Skeletal muscle tissue (tissue), 4 donors: Measurements from ENCODE around the gene NFKBIZ. TPM values are rescaled to one million over a fixed set of nuclear protein-coding genes. Genes with fewer than 3 reads are reported as not detected.
A peak's percentile ranks its signal among the peaks of the same experiment; 100 is the strongest.

Source experiments
- H3K27ac ChIP-seq: one replicate; pipeline ENCODE4 v1.7.0; 2013; ENCODE audit warnings: mild to moderate bottlenecking, low read depth, low read length, inconsistent platforms
- H3K27me3 ChIP-seq, 3 donors: one replicate each; pipeline ENCODE4 v1.7.0; 2013; ENCODE audit warnings: low read length in 3 of 3; ENCODE audit not compliant: control insufficient read depth in 3 of 3, insufficient read depth in 3 of 3
- H3K36me3 ChIP-seq, 3 donors: one replicate each; pipeline ENCODE4 v1.7.0; 2013; ENCODE audit warnings: low read length in 3 of 3; ENCODE audit not compliant: control insufficient read depth in 3 of 3, insufficient read depth in 3 of 3
- H3K4me1 ChIP-seq, 3 donors: one replicate each; pipeline ENCODE4 v1.7.0; 2013; ENCODE audit warnings: low read length in 3 of 3, mild to moderate bottlenecking in 3 of 3; ENCODE audit not compliant: control insufficient read depth in 3 of 3, insufficient read depth in 3 of 3
- H3K4me3 ChIP-seq, 3 donors: one replicate each; pipeline ENCODE4 v1.7.0; 2013; ENCODE audit warnings: low read length in 3 of 3
- H3K9ac ChIP-seq, 3 donors: one replicate each; pipeline ENCODE4 v1.7.0; 2013; ENCODE audit warnings: low read length in 3 of 3, mild to moderate bottlenecking in 3 of 3, moderate library complexity in 2 of 3, low read depth in 1 of 3
- H3K9me3 ChIP-seq, 3 donors: one replicate each; pipeline ENCODE4 v1.7.0; 2013; ENCODE audit warnings: low read length in 3 of 3; ENCODE audit not compliant: control insufficient read depth in 3 of 3
- total RNA-seq: library from RNA; depleted of rRNA; stranded (reverse); fragments of >200 nt; gene quantifications from one replicate; pipeline ENCODE4 v1.2.3, GENCODE V29; 2014
- donor health status: Osteomylitis.

NFKBIZ gene, protein sequence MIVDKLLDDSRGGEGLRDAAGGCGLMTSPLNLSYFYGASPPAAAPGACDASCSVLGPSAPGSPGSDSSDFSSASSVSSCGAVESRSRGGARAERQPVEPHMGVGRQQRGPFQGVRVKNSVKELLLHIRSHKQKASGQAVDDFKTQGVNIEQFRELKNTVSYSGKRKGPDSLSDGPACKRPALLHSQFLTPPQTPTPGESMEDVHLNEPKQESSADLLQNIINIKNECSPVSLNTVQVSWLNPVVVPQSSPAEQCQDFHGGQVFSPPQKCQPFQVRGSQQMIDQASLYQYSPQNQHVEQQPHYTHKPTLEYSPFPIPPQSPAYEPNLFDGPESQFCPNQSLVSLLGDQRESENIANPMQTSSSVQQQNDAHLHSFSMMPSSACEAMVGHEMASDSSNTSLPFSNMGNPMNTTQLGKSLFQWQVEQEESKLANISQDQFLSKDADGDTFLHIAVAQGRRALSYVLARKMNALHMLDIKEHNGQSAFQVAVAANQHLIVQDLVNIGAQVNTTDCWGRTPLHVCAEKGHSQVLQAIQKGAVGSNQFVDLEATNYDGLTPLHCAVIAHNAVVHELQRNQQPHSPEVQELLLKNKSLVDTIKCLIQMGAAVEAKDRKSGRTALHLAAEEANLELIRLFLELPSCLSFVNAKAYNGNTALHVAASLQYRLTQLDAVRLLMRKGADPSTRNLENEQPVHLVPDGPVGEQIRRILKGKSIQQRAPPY
- 7.8 TPM for total RNA-seq

DNA sequence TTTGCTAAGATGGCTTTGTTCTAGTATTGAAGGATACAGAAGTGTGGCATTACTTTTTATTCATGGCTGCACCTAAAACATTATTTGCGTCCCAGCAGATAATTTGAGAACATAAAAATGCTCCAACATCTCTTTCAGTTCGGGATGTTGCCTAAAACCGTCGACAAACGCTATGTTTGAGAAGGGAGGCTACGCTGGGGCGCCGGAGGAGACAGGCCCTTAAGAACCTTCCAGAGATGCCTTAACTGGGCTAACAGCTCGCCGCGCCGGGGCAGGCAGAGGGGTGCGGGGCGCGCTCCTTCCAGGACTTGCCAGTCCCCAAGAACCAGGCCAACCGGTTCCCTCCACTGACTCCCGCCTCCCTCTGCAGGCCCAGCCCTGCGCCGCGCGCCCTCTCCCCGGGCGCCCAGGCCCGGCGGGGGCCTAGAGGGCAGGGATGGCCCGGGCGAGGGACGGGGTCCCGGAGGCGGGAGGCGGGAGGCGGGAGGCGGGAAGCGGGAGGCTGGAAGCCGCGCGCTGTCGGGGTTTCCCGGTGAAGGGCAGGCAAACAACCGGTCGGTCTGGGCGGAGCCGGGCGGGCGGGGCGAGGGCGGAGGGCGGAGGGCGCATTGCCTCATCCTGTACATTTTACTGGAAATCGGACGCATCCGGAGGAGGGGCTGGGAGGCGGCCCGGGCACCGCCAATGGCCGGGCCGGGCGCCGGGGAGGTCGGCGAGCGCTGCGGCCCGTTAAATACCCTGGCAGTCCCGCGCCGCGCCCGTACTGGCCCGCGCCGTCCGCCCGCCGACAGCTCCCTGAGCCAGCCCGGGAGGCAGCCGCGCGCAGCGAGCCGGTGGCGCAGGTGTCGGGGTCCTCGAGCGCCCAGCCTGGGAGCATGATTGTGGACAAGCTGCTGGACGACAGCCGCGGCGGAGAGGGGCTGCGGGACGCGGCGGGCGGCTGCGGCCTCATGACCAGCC is at the start of gene NFKBIZ:
Gene NFKBIZ, plus strand, starts transcription at position 761 of the 960 bp plus-strand sequence. Its CDS starts 115 bp downstream, at position 876.
- no peaks in the 10 kb centered on the region for H3K9me3 ChIP-seq
- peak within 1 kb of the TSS; percentile 84 to 91 (median 90) for H3K4me3 ChIP-seq
- peak within 1 kb of the TSS; percentile 93 for H3K27ac ChIP-seq
- H3K27me3 ChIP-seq, result no peaks in the 10 kb centered on the region
- H3K9ac ChIP-seq, result peak within 1 kb of the TSS; percentile 88 to 90 (median 88)
- peaks cover 2 to 9% (median 3%) of the 10 kb centered on the region in 3 donors for H3K4me1 ChIP-seq
- H3K36me3 ChIP-seq, result peaks cover 13 to 22% (median 19%) of the 10 kb centered on the region in 3 donors

DNA sequence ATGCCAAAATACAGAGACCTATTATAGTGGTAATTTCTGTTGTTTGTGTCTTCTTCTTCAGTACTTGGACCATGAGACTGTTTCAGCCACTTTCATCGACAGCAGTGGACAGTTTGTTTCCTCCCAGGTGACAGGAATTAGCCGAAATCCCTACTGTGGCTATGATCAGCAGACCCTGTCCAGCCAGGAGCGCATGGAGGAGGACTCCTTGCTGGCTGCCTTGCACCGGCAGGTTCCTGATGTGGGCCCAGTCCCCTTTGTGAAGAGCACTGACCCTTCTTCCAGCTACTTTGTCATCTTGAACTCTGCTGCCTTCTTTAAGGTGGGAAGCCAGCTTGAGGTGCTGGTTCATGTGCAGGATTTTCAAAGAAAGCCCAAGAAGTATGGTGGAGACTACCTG is 48.1 kb upstream of the NFKBIZ start:
- H3K4me3 ChIP-seq, result no peak overlapping the region
- no peak overlapping the region for H3K27ac ChIP-seq
- no peaks in the 10 kb centered on the region for H3K27me3 ChIP-seq
- H3K4me1 ChIP-seq, result no peaks in the 10 kb centered on the region
- no peaks in the 10 kb centered on the region for H3K9me3 ChIP-seq
- H3K9ac ChIP-seq, result no peak overlapping the region
- H3K36me3 ChIP-seq, result peaks cover 6 to 17% (median 8%) of the 10 kb centered on the region in 3 donors

DNA sequence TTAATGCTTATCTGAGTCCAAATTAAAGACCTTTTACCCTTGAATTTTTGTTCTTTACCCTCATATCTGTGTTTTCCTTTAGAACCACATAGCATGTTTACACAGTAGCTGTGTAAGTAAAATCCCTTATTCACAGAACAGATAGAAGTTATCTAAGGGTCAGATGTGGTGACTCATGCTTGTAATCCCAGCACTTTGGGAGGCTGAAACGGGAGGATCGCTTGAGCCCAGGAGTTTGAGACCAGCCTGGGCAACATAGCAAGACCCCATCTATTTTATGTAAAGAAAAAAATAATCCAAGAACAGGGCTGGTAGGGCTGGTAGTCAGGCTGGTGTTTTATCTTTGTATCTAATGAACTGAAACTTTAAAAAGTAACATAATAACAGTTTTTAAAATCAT is 47.1 kb upstream of the NFKBIZ start:
- H3K36me3 ChIP-seq, result peaks cover 6 to 17% (median 8%) of the 10 kb centered on the region in 3 donors
- H3K4me3 ChIP-seq, result no peak overlapping the region
- H3K4me1 ChIP-seq, result no peaks in the 10 kb centered on the region
- H3K9me3 ChIP-seq, result no peaks in the 10 kb centered on the region
- no peak overlapping the region for H3K9ac ChIP-seq
- no peak overlapping the region for H3K27ac ChIP-seq
- H3K27me3 ChIP-seq, result no peaks in the 10 kb centered on the region

DNA sequence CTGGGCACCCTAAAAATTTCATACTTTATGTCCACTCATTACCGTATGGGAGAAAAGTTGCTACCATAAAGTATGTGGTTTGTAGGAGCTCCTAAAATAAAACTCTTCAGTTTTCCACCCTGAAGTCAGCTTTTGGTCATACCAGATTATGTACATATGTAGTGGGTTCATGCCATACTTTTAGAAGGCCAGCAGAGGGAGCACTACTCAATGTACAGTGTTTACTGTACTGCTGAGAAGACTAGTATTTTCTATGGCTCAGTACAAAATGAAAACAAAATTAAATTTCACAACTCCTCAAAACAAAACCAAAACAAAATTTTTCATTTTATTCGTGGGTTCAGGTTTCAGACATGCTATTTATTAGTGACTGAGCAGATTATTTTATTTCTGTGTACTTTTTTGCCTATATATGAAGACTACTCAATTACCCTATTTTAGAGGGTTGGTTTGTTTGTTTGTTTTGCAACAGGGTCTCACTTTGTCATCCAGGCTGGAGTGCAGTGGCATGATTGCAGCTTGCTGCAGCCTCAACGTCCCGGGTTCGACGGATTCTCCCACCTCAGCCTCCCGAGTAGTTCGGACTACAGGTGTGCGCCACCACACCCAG is 46.0 kb upstream of the NFKBIZ start:
- no peak overlapping the region for H3K9ac ChIP-seq
- no peak overlapping the region for H3K27ac ChIP-seq
- no peaks in the 10 kb centered on the region for H3K9me3 ChIP-seq
- H3K4me3 ChIP-seq, result no peak overlapping the region
- H3K4me1 ChIP-seq, result no peaks in the 10 kb centered on the region
- no peaks in the 10 kb centered on the region for H3K27me3 ChIP-seq
- peaks cover 8 to 18% (median 11%) of the 10 kb centered on the region in 3 donors for H3K36me3 ChIP-seq

DNA sequence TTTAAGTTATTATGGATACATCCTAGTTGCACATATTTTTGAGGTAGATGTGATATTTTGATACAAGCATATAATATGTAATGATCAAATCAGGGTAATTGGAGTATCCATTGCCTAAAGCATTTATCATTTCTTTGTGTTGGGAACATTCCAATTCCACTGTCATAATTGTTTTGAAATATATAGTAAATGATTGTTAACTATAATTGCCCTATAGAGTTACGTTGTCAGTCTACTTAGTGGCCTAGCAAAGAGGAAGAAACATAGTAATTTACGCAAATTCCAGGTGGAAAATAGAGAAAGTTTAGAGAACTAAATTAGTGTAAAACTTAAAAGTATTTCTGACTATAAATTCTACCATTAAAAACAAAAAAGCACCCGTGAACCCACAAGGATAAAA is 45.4 kb upstream of the NFKBIZ start:
- H3K4me3 ChIP-seq, result no peak overlapping the region
- no peaks in the 10 kb centered on the region for H3K27me3 ChIP-seq
- no peak overlapping the region for H3K9ac ChIP-seq
- H3K4me1 ChIP-seq, result peaks cover 0 to 2% (median 0%) of the 10 kb centered on the region in 3 donors
- H3K9me3 ChIP-seq, result no peaks in the 10 kb centered on the region
- no peak overlapping the region for H3K27ac ChIP-seq
- peaks cover 8 to 18% (median 11%) of the 10 kb centered on the region in 3 donors for H3K36me3 ChIP-seq

DNA sequence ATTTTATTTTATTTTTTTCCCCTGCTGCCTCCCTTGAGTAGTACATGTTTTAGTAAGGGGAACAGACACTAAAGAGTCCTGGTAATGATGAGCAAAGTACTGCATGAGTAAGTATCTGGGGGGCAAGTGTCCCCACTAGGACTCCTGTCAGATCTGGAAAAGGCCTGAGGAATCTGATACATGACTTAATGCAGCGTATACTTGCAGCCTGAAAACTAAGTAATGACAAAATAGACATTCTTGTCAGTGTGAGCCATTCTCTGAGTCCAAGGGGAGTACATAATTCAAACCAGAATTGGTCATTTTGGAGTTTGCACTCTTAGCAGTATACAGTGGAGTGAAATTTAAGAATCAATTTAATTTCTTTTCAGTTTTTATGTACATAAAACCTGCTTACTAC is 42.8 kb upstream of the NFKBIZ start:
- Histone ChIP-seq H3K36me3 (peaks cover 5 to 12% (median 6%) of the 10 kb centered on the region in 3 donors), H3K9me3 (no peaks in the 10 kb centered on the region), H3K27me3 (no peaks in the 10 kb centered on the region)

DNA sequence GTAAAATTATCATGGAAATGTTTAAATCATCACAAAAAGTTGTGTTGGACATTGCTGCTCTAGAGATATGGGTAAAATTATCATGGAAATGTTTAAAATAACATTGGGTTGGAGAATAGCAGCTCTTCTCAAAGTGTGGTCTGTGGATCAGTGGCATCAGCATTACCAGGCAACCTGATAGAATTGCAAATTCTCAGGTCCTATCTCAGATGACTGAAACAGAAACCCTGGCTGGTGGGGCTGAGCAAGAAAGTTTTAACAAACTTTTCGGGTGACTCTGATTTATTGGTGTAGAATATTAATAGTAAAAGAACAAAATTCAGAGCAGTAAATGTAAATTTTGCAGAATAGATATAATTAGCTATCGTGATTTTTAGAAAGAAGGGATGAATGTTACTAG is 41.4 kb upstream of the NFKBIZ start:
- no peak overlapping the region for H3K9ac ChIP-seq
- no peak overlapping the region for H3K4me3 ChIP-seq
- peaks cover 2 to 5% (median 5%) of the 10 kb centered on the region in 3 donors for H3K36me3 ChIP-seq
- H3K27ac ChIP-seq, result no peak overlapping the region
- H3K27me3 ChIP-seq, result no peaks in the 10 kb centered on the region
- H3K4me1 ChIP-seq, result peaks cover 0 to 2% (median 2%) of the 10 kb centered on the region in 3 donors
- H3K9me3 ChIP-seq, result no peaks in the 10 kb centered on the region

More for the DNA sequence above, 42.8 kb upstream of the NFKBIZ start:
- Histone ChIP-seq H3K27ac (no peak overlapping the region), H3K9ac (no peak overlapping the region), H3K4me3 (no peak overlapping the region), H3K4me1 (peaks cover 0 to 2% (median 2%) of the 10 kb centered on the region in 3 donors)

DNA sequence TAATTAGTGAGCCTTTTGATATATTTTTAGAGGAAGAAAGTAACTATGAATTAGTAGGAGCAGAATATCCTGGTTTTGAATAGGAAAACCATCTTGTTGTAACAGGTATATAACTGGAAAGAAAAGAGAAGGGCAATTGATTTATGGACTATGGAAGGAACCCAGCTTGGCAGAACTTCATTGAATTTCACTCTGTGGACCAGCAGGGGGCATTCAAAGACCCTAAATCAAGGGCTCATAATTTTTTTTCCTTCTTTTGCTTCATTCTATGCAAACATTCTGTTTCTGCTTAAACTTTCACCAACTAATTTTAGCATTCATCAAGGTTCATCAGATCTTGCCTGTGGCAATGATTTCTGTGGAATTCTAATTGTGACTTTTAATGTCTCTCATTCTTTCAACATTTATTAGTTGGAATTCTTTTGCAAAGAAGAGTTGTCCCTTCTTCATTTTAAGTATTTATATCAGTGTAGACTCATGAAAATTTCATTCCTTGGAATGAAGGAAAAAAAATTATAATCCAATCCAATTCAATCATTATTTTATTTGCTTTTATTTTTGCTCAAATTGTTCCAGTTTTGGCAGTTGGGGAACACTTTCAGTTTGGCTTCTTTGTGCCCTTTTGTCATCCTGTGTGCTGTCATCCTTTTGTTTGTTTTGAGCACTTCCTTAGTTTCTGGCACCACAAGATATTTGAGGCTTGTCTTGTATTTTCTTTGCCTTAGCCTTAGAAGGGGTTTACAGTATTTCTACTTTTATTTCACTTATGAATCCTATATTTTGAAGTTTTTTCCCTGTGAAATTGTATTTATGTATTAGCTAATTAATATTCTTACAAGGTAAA is 39.9 kb upstream of the NFKBIZ start:
- no peak overlapping the region for H3K9ac ChIP-seq

More for the DNA sequence above, 39.9 kb upstream of the NFKBIZ start:
- Histone ChIP-seq H3K4me1 (peaks cover 0 to 6% (median 2%) of the 10 kb centered on the region in 3 donors), H3K4me3 (no peak overlapping the region), H3K27ac (no peak overlapping the region), H3K9me3 (no peaks in the 10 kb centered on the region), H3K36me3 (peaks cover 0 to 5% (median 5%) of the 10 kb centered on the region in 3 donors), H3K27me3 (no peaks in the 10 kb centered on the region)
